MM.1S (cell line): ENCODE measurements around the gene MACROD2.

Experiments
- DNase-seq: peaks from one replicate; pipeline ENCODE4 v3.0.0-alpha.2; 2015
- H2AFZ ChIP-seq: fragments of 300-600 bp; sonication (generic); 2 replicates; pipeline ENCODE4 v1.6.0; 2016; ENCODE audit warnings: antibody characterized with exemption, low read length
- H3F3A ChIP-seq: fragments of 300-600 bp; sonication (generic); 2 replicates; pipeline ENCODE4 v1.6.1; 2016; ENCODE audit warnings: mild to moderate bottlenecking, antibody characterized with exemption, low read length, moderate library complexity, mixed read lengths; ENCODE audit not compliant: insufficient read depth
- H3K27ac ChIP-seq: fragments of 300-600 bp; sonication (generic); 2 replicates; pipeline ENCODE4 v1.5.1; 2016; ENCODE audit warnings: mild to moderate bottlenecking, low read length
- H3K27me3 ChIP-seq: fragments of 300-600 bp; sonication (generic); replicated peaks from 2 replicates; pipeline ENCODE4 v1.6.0; 2016; ENCODE audit warnings: low read length; ENCODE audit not compliant: insufficient read depth
- H3K36me3 ChIP-seq: fragments of 300-600 bp; sonication (generic); replicated peaks from 2 replicates; pipeline ENCODE4 v1.6.1; 2016; ENCODE audit warnings: mild to moderate bottlenecking, low read length, mixed read lengths; ENCODE audit not compliant: insufficient read depth
- H3K4me1 ChIP-seq: fragments of 300-600 bp; sonication (generic); 2 replicates; pipeline ENCODE4 v1.6.1; 2016; ENCODE audit warnings: low read length, mixed read lengths
- H3K4me2 ChIP-seq: fragments of 300-600 bp; sonication (generic); 2 replicates; pipeline ENCODE4 v1.6.0; 2016; ENCODE audit warnings: low read depth, low read length
- H3K4me3 ChIP-seq: fragments of 300-600 bp; sonication (generic); 2 replicates; pipeline ENCODE4 v1.5.1; 2016; ENCODE audit warnings: low read length, mixed read lengths
- H3K79me2 ChIP-seq: fragments of 300-600 bp; sonication (generic); 2 replicates; pipeline ENCODE4 v1.6.1; 2016; ENCODE audit warnings: mixed run types, low read length, mixed read lengths
- H3K9ac ChIP-seq: fragments of 300-600 bp; sonication (generic); 2 replicates; pipeline ENCODE4 v1.6.1; 2016; ENCODE audit warnings: low read length, mixed read lengths
- H3K9me2 ChIP-seq: fragments of 300-600 bp; sonication (generic); replicated peaks from 2 replicates; pipeline ENCODE4 v1.6.1; 2016; ENCODE audit warnings: mild to moderate bottlenecking, low read length, mixed read lengths; ENCODE audit not compliant: insufficient read depth
- H3K9me3 ChIP-seq: fragments of 300-600 bp; sonication (generic); replicated peaks from 2 replicates; pipeline ENCODE4 v1.6.1; 2016; ENCODE audit warnings: mild to moderate bottlenecking, low read length, mixed read lengths; ENCODE audit not compliant: insufficient read depth
- H4K20me1 ChIP-seq: fragments of 300-600 bp; sonication (generic); 2 replicates; pipeline ENCODE4 v1.6.1; 2016; ENCODE audit warnings: mild to moderate bottlenecking, low read length, moderate library complexity, mixed read lengths; ENCODE audit not compliant: insufficient read depth
- CTCF ChIP-seq: fragments of 300-600 bp; sonication (generic); IDR thresholded peaks from 2 replicates; pipeline ENCODE4 v1.5.1; 2016; ENCODE audit warnings: antibody characterized with exemption, low read length, mixed read lengths
- EZH2 ChIP-seq: fragments of 300-600 bp; sonication (generic); optimal IDR thresholded peaks from 2 replicates; pipeline ENCODE3; 2017; ENCODE audit warnings: low read depth, mild to moderate bottlenecking, antibody characterized with exemption, low read length, mixed read lengths
- EZH2phosphoT487 ChIP-seq: fragments of 300-600 bp; sonication (generic); IDR thresholded peaks from 2 replicates; pipeline ENCODE4 v1.6.1; 2018; ENCODE audit warnings: antibody characterized with exemption, low read length

Gene MACROD2

GRCh38 chr20:14193443-14193842, 198.1 kb downstream of the MACROD2 start:
- no peak overlapping the region for H3K9ac ChIP-seq
- no peaks in the 10 kb centered on the region for H3K9me3 ChIP-seq
- H3K27ac ChIP-seq, result no peak overlapping the region
- no peak overlapping the region for H3K4me2 ChIP-seq
- DNase-seq, result no peak
- H3K79me2 ChIP-seq, result no peaks in the 10 kb centered on the region
- H2AFZ ChIP-seq, result no peak overlapping the region
- H3K9me2 ChIP-seq, result no peaks in the 10 kb centered on the region
- H3F3A ChIP-seq, result no peaks in the 10 kb centered on the region
- no peaks in the 10 kb centered on the region for H3K36me3 ChIP-seq
- TF ChIP-seq EZH2, result no peak
- no peak for TF ChIP-seq CTCF
- TF ChIP-seq EZH2phosphoT487, result no peak
- H3K27me3 ChIP-seq, result no peaks in the 10 kb centered on the region
- no peaks in the 10 kb centered on the region for H3K4me1 ChIP-seq
- no peak overlapping the region for H3K4me3 ChIP-seq
- no peaks in the 10 kb centered on the region for H4K20me1 ChIP-seq

GRCh38 chr20:14193885-14194284, 198.6 kb downstream of the MACROD2 start:
- H4K20me1 ChIP-seq, result no peaks in the 10 kb centered on the region
- H3K79me2 ChIP-seq, result no peaks in the 10 kb centered on the region
- H3K9me2 ChIP-seq, result no peaks in the 10 kb centered on the region
- H3K4me1 ChIP-seq, result no peaks in the 10 kb centered on the region
- no peak overlapping the region for H3K9ac ChIP-seq
- H3F3A ChIP-seq, result no peaks in the 10 kb centered on the region
- no peaks in the 10 kb centered on the region; the same call in 1 of the 2 replicates for H3K9me3 ChIP-seq
- no peaks in the 10 kb centered on the region for H3K36me3 ChIP-seq
- no peaks in the 10 kb centered on the region for H3K27me3 ChIP-seq
- H3K27ac ChIP-seq, result no peak overlapping the region
- no peak for DNase-seq
- no peak overlapping the region for H3K4me3 ChIP-seq
- no peak for TF ChIP-seq EZH2
- no peak for TF ChIP-seq CTCF
- TF ChIP-seq EZH2phosphoT487, result no peak
- H2AFZ ChIP-seq, result no peak overlapping the region
- no peak overlapping the region for H3K4me2 ChIP-seq

- Histone ChIP-seq H3K27ac (no peak overlapping the region), H3K4me1 (no peaks in the 10 kb centered on the region), H3K27me3 (no peaks in the 10 kb centered on the region), H3K9me3 (no peaks in the 10 kb centered on the region; the same call in 1 of the 2 replicates), H3K9ac (no peak overlapping the region), H3K9me2 (no peaks in the 10 kb centered on the region), H3K4me2 (no peak overlapping the region), H3K36me3 (no peaks in the 10 kb centered on the region), H3F3A (no peaks in the 10 kb centered on the region), H3K4me3 (no peak overlapping the region), H3K79me2 (no peaks in the 10 kb centered on the region), H2AFZ (no peak overlapping the region), H4K20me1 (no peaks in the 10 kb centered on the region)
- TF ChIP-seq EZH2, result no peak
- TF ChIP-seq EZH2phosphoT487, result no peak
- TF ChIP-seq CTCF, result no peak
- DNase-seq, result no peak
Observed at GRCh38 chr20:14197097-14197496, 201.8 kb downstream of the MACROD2 start.
